ENCODE data around the gene E4F1.
A peak's percentile ranks its signal among the peaks of the same experiment; 100 is the strongest.

E4F1 gene

GRCh38 chr16:2190659-2191445 is 32.5 kb upstream of the E4F1 start:
- no peaks in the 10 kb centered on the region for H3K36me3 ChIP-seq (ENCODE audit: insufficient read depth, low read depth, low read length)
- H3K27ac ChIP-seq (ENCODE audit: low read length): no peak overlapping the region
- H3K27me3 ChIP-seq (ENCODE audit: insufficient read depth, low read length): peaks cover 13% of the 10 kb centered on the region
- no peaks in the 10 kb centered on the region for H3K4me1 ChIP-seq (ENCODE audit: insufficient read depth, low read length)
- H3K4me3 ChIP-seq (ENCODE audit: low read length): no peak overlapping the region
- no peaks in the 10 kb centered on the region for H3K9me3 ChIP-seq (ENCODE audit: insufficient read depth, low read depth, low read length)
- no peak overlapping the region for H3K9ac ChIP-seq (ENCODE audit: low read depth, low read length)

- H3K36me3 ChIP-seq (ENCODE audit: insufficient read depth, low read depth, low read length): no peaks in the 10 kb centered on the region
- H3K9me3 ChIP-seq (ENCODE audit: insufficient read depth, low read depth, low read length): no peaks in the 10 kb centered on the region
- H3K4me3 ChIP-seq (ENCODE audit: low read length): no peak overlapping the region
- no peaks in the 10 kb centered on the region for H3K4me1 ChIP-seq (ENCODE audit: insufficient read depth, low read length)
- H3K9ac ChIP-seq (ENCODE audit: low read depth, low read length): no peak overlapping the region
- no peak overlapping the region for H3K27ac ChIP-seq (ENCODE audit: low read length)
- H3K27me3 ChIP-seq (ENCODE audit: insufficient read depth, low read length): peaks cover 14% of the 10 kb centered on the region
Measured at GRCh38 chr16:2191446-2191706, 32.0 kb upstream of the E4F1 start.

- peaks cover 40% of the 10 kb centered on the region for H3K27me3 ChIP-seq (ENCODE audit: insufficient read depth, low read length)
- H3K9me3 ChIP-seq (ENCODE audit: insufficient read depth, low read depth, low read length): no peaks in the 10 kb centered on the region
- H3K27ac ChIP-seq (ENCODE audit: low read length): no peak overlapping the region
- H3K36me3 ChIP-seq (ENCODE audit: insufficient read depth, low read depth, low read length): no peaks in the 10 kb centered on the region
- H3K4me3 ChIP-seq (ENCODE audit: low read length): no peak overlapping the region
- no peaks in the 10 kb centered on the region for H3K4me1 ChIP-seq (ENCODE audit: insufficient read depth, low read length)
- H3K9ac ChIP-seq (ENCODE audit: low read depth, low read length): no peak overlapping the region
Measured at GRCh38 chr16:2194166-2194834, 29.1 kb upstream of the E4F1 start.

GRCh38 chr16:2194852-2195321 is 28.5 kb upstream of the E4F1 start:
- peaks cover 46% of the 10 kb centered on the region for H3K27me3 ChIP-seq (ENCODE audit: insufficient read depth, low read length)
- no peaks in the 10 kb centered on the region for H3K4me1 ChIP-seq (ENCODE audit: insufficient read depth, low read length)
- H3K9me3 ChIP-seq (ENCODE audit: insufficient read depth, low read depth, low read length): no peaks in the 10 kb centered on the region
- H3K4me3 ChIP-seq (ENCODE audit: low read length): peak overlapping the region; percentile 48; the same call in 1 of the 2 replicates
- H3K36me3 ChIP-seq (ENCODE audit: insufficient read depth, low read depth, low read length): no peaks in the 10 kb centered on the region
- no peak overlapping the region for H3K9ac ChIP-seq (ENCODE audit: low read depth, low read length)
- H3K27ac ChIP-seq (ENCODE audit: low read length): no peak overlapping the region

GRCh38 chr16:2195322-2196161 is 27.8 kb upstream of the E4F1 start:
- Histone ChIP-seq H3K27ac (ENCODE audit: low read length) (no peak overlapping the region), H3K36me3 (ENCODE audit: insufficient read depth, low read depth, low read length) (no peaks in the 10 kb centered on the region), H3K4me3 (ENCODE audit: low read length) (peak overlapping the region; percentile 48; the same call in 1 of the 2 replicates), H3K4me1 (ENCODE audit: insufficient read depth, low read length) (no peaks in the 10 kb centered on the region), H3K9ac (ENCODE audit: low read depth, low read length) (no peak overlapping the region), H3K9me3 (ENCODE audit: insufficient read depth, low read depth, low read length) (no peaks in the 10 kb centered on the region), H3K27me3 (ENCODE audit: insufficient read depth, low read length) (peaks cover 52% of the 10 kb centered on the region)

GRCh38 chr16:2196162-2196980 is 27.0 kb upstream of the E4F1 start, which contains the start of gene CASKIN1:
CASKIN1 (minus strand) TSS chr16:2196605; CDS start chr16:2196432, 173 bp downstream.
- H3K27me3 ChIP-seq (ENCODE audit: insufficient read depth, low read length): peaks cover 57% of the 10 kb centered on the region
- no peaks in the 10 kb centered on the region for H3K4me1 ChIP-seq (ENCODE audit: insufficient read depth, low read length)
- H3K36me3 ChIP-seq (ENCODE audit: insufficient read depth, low read depth, low read length): no peaks in the 10 kb centered on the region
- H3K27ac ChIP-seq (ENCODE audit: low read length): no peak within 1 kb of the TSS
- H3K9ac ChIP-seq (ENCODE audit: low read depth, low read length): no peak within 1 kb of the TSS
- H3K4me3 ChIP-seq (ENCODE audit: low read length): peak within 1 kb of the TSS; percentile 51; the same call in 1 of the 2 replicates
- no peaks in the 10 kb centered on the region for H3K9me3 ChIP-seq (ENCODE audit: insufficient read depth, low read depth, low read length)

GRCh38 chr16:2196981-2197511 is 26.3 kb upstream of the E4F1 start:
- Histone ChIP-seq H3K27me3 (ENCODE audit: insufficient read depth, low read length) (peaks cover 61% of the 10 kb centered on the region), H3K36me3 (ENCODE audit: insufficient read depth, low read depth, low read length) (no peaks in the 10 kb centered on the region), H3K9me3 (ENCODE audit: insufficient read depth, low read depth, low read length) (no peaks in the 10 kb centered on the region), H3K9ac (ENCODE audit: low read depth, low read length) (no peak overlapping the region), H3K27ac (ENCODE audit: low read length) (no peak overlapping the region), H3K4me1 (ENCODE audit: insufficient read depth, low read length) (no peaks in the 10 kb centered on the region), H3K4me3 (ENCODE audit: low read length) (peak overlapping the region; percentile 51; the same call in 1 of the 2 replicates)

GRCh38 chr16:2197765-2198164 is 25.6 kb upstream of the E4F1 start:
- peaks cover 61% of the 10 kb centered on the region for H3K27me3 ChIP-seq (ENCODE audit: insufficient read depth, low read length)
- H3K9ac ChIP-seq (ENCODE audit: low read depth, low read length): no peak overlapping the region
- no peaks in the 10 kb centered on the region for H3K4me1 ChIP-seq (ENCODE audit: insufficient read depth, low read length)

GRCh38 chr16:2198283-2198682 is 25.1 kb upstream of the E4F1 start:
- Histone ChIP-seq H3K27me3 (ENCODE audit: insufficient read depth, low read length) (peaks cover 61% of the 10 kb centered on the region), H3K36me3 (ENCODE audit: insufficient read depth, low read depth, low read length) (no peaks in the 10 kb centered on the region), H3K9ac (ENCODE audit: low read depth, low read length) (no peak overlapping the region), H3K9me3 (ENCODE audit: insufficient read depth, low read depth, low read length) (no peaks in the 10 kb centered on the region), H3K4me3 (ENCODE audit: low read length) (no peak overlapping the region), H3K4me1 (ENCODE audit: insufficient read depth, low read length) (no peaks in the 10 kb centered on the region), H3K27ac (ENCODE audit: low read length) (no peak overlapping the region)

More at GRCh38 chr16:2197765-2198164, 25.6 kb upstream of the E4F1 start:
- H3K27ac ChIP-seq (ENCODE audit: low read length): no peak overlapping the region
- no peak overlapping the region for H3K4me3 ChIP-seq (ENCODE audit: low read length)
- no peaks in the 10 kb centered on the region for H3K36me3 ChIP-seq (ENCODE audit: insufficient read depth, low read depth, low read length)
- no peaks in the 10 kb centered on the region for H3K9me3 ChIP-seq (ENCODE audit: insufficient read depth, low read depth, low read length)

GRCh38 chr16:2199095-2199494 is 24.3 kb upstream of the E4F1 start:
- Histone ChIP-seq H3K36me3 (ENCODE audit: insufficient read depth, low read depth, low read length) (no peaks in the 10 kb centered on the region), H3K27ac (ENCODE audit: low read length) (no peak overlapping the region), H3K9me3 (ENCODE audit: insufficient read depth, low read depth, low read length) (no peaks in the 10 kb centered on the region), H3K4me1 (ENCODE audit: insufficient read depth, low read length) (no peaks in the 10 kb centered on the region), H3K27me3 (ENCODE audit: insufficient read depth, low read length) (peaks cover 61% of the 10 kb centered on the region), H3K9ac (ENCODE audit: low read depth, low read length) (no peak overlapping the region), H3K4me3 (ENCODE audit: low read length) (no peak overlapping the region)

Data from iPS-20b (cell line).